HEK293 (cell line): ENCODE measurements around the gene GNAI1.

ENCODE experiments used
- CTCF ChIA-PET: fragments of 350-600 bp; formaldehyde crosslinking; extraction: SDS; loops from one replicate; lab custom pipeline; 2021; ENCODE audit warnings: antibody characterized with exemption; lab: Yijun Ruan, JAX
- POLR2A ChIA-PET: fragments of 300-600 bp; formaldehyde crosslinking; extraction: SDS; loops from one replicate; lab custom pipeline; 2020; ENCODE audit warnings: antibody characterized with exemption, inconsistent platforms; lab: Yijun Ruan, JAX
- H3K27ac ChIP-seq: fragments of 200-500 bp; sonication (Bioruptor generic); 2 replicates; pipeline ENCODE4 v1.5.1; 2014; ENCODE audit warnings: low read depth, low read length, control low read depth, inconsistent platforms; ENCODE audit errors: extremely low read depth
- H3K36me3 ChIP-seq, 2 experiments: fragments of 200-500 bp in 1 of 2; sonication (Bioruptor generic) in 1 of 2; 1 replicate in 1 of 2; 2 replicates in 1 of 2; pipeline ENCODE4 v1.5.1; 2014 to 2017; ENCODE audit warnings: inconsistent platforms in 2 of 2, low read length in 2 of 2; ENCODE audit not compliant: control insufficient read depth in 2 of 2, insufficient read depth in 1 of 2
- H3K4me1 ChIP-seq: fragments of 200-500 bp; sonication (Bioruptor generic); 2 replicates; pipeline ENCODE4 v1.5.1; 2014; ENCODE audit warnings: mild to moderate bottlenecking, low read length, inconsistent platforms; ENCODE audit not compliant: control insufficient read depth, insufficient read depth
- H3K4me3 ChIP-seq: 2 replicates; pipeline ENCODE4 v1.5.1; 2011; ENCODE audit warnings: low read depth, mild to moderate bottlenecking, control low read depth, low read length, moderate library complexity
- H3K9me3 ChIP-seq: fragments of 200-500 bp; sonication (Bioruptor generic); 2 replicates; pipeline ENCODE4 v1.5.1; 2014; ENCODE audit warnings: low read depth, low read length, inconsistent platforms; ENCODE audit not compliant: control insufficient read depth, insufficient read depth
- GFI1B ChIP-seq: fragments of 450-650 bp; formaldehyde crosslinking; IDR thresholded peaks from 2 replicates; pipeline ENCODE4 v1.5.1; 2016; ENCODE audit warnings: missing biosample characterization, missing genetic modification characterization
- HOXA7 ChIP-seq: sonication (generic); formaldehyde crosslinking; IDR thresholded peaks from 2 replicates; pipeline ENCODE4 v1.8.1; 2022; ENCODE audit warnings: missing genetic modification reagents, borderline replicate concordance
- KLF16 ChIP-seq: fragments of 450-650 bp; formaldehyde crosslinking; IDR thresholded peaks from 2 replicates; pipeline ENCODE4 v1.5.1; 2017; ENCODE audit warnings: missing biosample characterization, missing genetic modification characterization
- YY2 ChIP-seq: fragments of 450-650 bp; formaldehyde crosslinking; IDR thresholded peaks from 2 replicates; pipeline ENCODE4 v1.5.1; 2016; ENCODE audit warnings: missing biosample characterization, missing genetic modification characterization
- ZEB2 ChIP-seq: fragments of 450-650 bp; formaldehyde crosslinking; IDR thresholded peaks from 2 replicates; pipeline ENCODE4 v1.5.1; 2016; ENCODE audit warnings: missing biosample characterization, missing genetic modification characterization
- ZFP41 ChIP-seq: fragments of 450-650 bp; formaldehyde crosslinking; IDR thresholded peaks from 2 replicates; pipeline ENCODE4 v1.5.1; 2016; ENCODE audit warnings: missing biosample characterization, missing genetic modification characterization, borderline replicate concordance
- ZNF121 ChIP-seq: fragments of 450-650 bp; formaldehyde crosslinking; IDR thresholded peaks from 2 replicates; pipeline ENCODE4 v1.5.1; 2016; ENCODE audit warnings: missing biosample characterization, missing genetic modification characterization
- ZNF132 ChIP-seq: fragments of 450-650 bp; formaldehyde crosslinking; IDR thresholded peaks from 2 replicates; pipeline ENCODE4 v1.5.1; 2017; ENCODE audit warnings: missing biosample characterization, missing genetic modification characterization, borderline replicate concordance
- ZNF169 ChIP-seq: fragments of 450-650 bp; formaldehyde crosslinking; IDR thresholded peaks from 2 replicates; pipeline ENCODE4 v1.5.1; 2016; ENCODE audit warnings: missing biosample characterization, missing genetic modification characterization
- ZNF214 ChIP-seq: fragments of 450-650 bp; formaldehyde crosslinking; IDR thresholded peaks from 2 replicates; pipeline ENCODE4 v1.5.1; 2017; ENCODE audit warnings: missing biosample characterization, mild to moderate bottlenecking, missing genetic modification characterization, borderline replicate concordance
- ZNF223 ChIP-seq: fragments of 450-650 bp; formaldehyde crosslinking; IDR thresholded peaks from 2 replicates; pipeline ENCODE4 v1.5.1; 2016; ENCODE audit warnings: missing biosample characterization, missing genetic modification characterization
- ZNF23 ChIP-seq: fragments of 450-650 bp; formaldehyde crosslinking; IDR thresholded peaks from 2 replicates; pipeline ENCODE4 v1.5.1; 2016; ENCODE audit warnings: missing biosample characterization, missing genetic modification characterization, borderline replicate concordance
- ZNF510 ChIP-seq: fragments of 450-650 bp; formaldehyde crosslinking; IDR thresholded peaks from 2 replicates; pipeline ENCODE4 v1.5.1; 2018; ENCODE audit warnings: mild to moderate bottlenecking, missing genetic modification characterization, missing biosample characterization; ENCODE audit not compliant: insufficient replicate concordance
- ZNF521 ChIP-seq: fragments of 450-650 bp; formaldehyde crosslinking; IDR thresholded peaks from 2 replicates; pipeline ENCODE4 v1.5.1; 2017; ENCODE audit warnings: missing biosample characterization, mild to moderate bottlenecking, missing genetic modification characterization
- ZNF626 ChIP-seq: fragments of 450-650 bp; sonication (Bioruptor Pico); formaldehyde crosslinking; IDR thresholded peaks from 2 replicates; pipeline ENCODE4 v1.5.1; 2018; ENCODE audit warnings: missing biosample characterization, missing genetic modification characterization, inconsistent platforms
- ZNF677 ChIP-seq: fragments of 450-650 bp; IDR thresholded peaks from 2 replicates; pipeline ENCODE4 v1.5.0; 2018; ENCODE audit warnings: missing biosample characterization, mild to moderate bottlenecking, missing genetic modification characterization, moderate library complexity
- ZNF768 ChIP-seq: fragments of 450-650 bp; formaldehyde crosslinking; IDR thresholded peaks from 2 replicates; pipeline ENCODE4 v1.5.1; 2018; ENCODE audit warnings: missing biosample characterization, mild to moderate bottlenecking, missing genetic modification characterization
- ZNF791 ChIP-seq: fragments of 450-650 bp; formaldehyde crosslinking; IDR thresholded peaks from 2 replicates; pipeline ENCODE4 v1.5.1; 2016; ENCODE audit warnings: missing biosample characterization, missing genetic modification characterization
- ZNF830 ChIP-seq: fragments of 450-650 bp; IDR thresholded peaks from 2 replicates; pipeline ENCODE4 v1.5.0; 2018; ENCODE audit warnings: missing biosample characterization, missing genetic modification characterization, low read depth, mild to moderate bottlenecking, moderate library complexity
- ZSCAN30 ChIP-seq: fragments of 450-650 bp; IDR thresholded peaks from 2 replicates; pipeline ENCODE4 v1.5.1; 2018; ENCODE audit warnings: missing biosample characterization, mild to moderate bottlenecking, missing genetic modification characterization, moderate library complexity
- TF ChIP-seq, protein P1 (sequence below): fragments of 450-650 bp; formaldehyde crosslinking; IDR thresholded peaks from 2 replicates; pipeline ENCODE4 v1.5.1; 2016; ENCODE audit warnings: missing biosample characterization, missing genetic modification characterization
- TF ChIP-seq, protein P2 (sequence below): sonication (generic); formaldehyde crosslinking; IDR thresholded peaks from 2 replicates; pipeline ENCODE4 v1.8.1; 2022; ENCODE audit warnings: mild to moderate bottlenecking, moderate library complexity, missing genetic modification reagents
- TF ChIP-seq, protein P3 (sequence below): fragments of 450-650 bp; formaldehyde crosslinking; IDR thresholded peaks from 2 replicates; pipeline ENCODE4 v1.5.1; 2016; ENCODE audit warnings: missing biosample characterization, missing genetic modification characterization

The GNAI1 gene

DNA sequence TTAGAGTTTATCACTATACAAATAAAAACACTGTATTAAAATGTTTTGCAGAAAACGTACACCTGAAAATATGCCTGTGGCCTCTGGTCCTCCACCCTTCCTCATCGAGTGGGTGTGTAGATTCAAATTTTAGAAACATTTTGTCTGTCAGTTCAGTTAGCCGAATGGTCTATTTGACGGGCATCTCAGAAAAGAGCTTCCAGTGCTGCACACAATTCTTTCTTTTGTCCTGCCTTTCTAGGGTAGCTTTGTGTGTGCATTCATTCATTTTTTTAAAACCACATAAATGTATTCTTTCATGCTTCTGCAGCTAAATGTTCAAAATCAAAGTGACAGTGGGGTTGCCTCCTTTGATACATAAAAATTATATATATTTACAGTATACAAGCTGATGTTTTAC lies 46.8 kb downstream of the GNAI1 start:
- CTCF ChIA-PET, result interaction anchor here (0.5 to 0.6 kb wide), 2 partner anchors 61 to 1317 kb away, joined by 4 to 5 read pairs; no protein-coding TSS in a partner anchor
- no peak for TF ChIP-seq YY2 (tag by site-specific recombination)
- no peak for TF ChIP-seq KLF16 (tag by site-specific recombination)
- TF ChIP-seq ZSCAN30 (tag by site-specific recombination), result no peak
- TF ChIP-seq ZNF223 (tag by site-specific recombination), result no peak
- TF ChIP-seq ZNF132 (tag by site-specific recombination), result no peak
- TF ChIP-seq, all 188 proteins: peak for 0
- no peaks in the 10 kb centered on the region for H3K36me3 ChIP-seq
- no peak overlapping the region for H3K27ac ChIP-seq
- H3K4me1 ChIP-seq, result no peaks in the 10 kb centered on the region; the same call in 1 of the 2 replicates
- no peak overlapping the region for H3K4me3 ChIP-seq
- POLR2A ChIA-PET, result no interaction called here
- no peaks in the 10 kb centered on the region for H3K9me3 ChIP-seq

DNA sequence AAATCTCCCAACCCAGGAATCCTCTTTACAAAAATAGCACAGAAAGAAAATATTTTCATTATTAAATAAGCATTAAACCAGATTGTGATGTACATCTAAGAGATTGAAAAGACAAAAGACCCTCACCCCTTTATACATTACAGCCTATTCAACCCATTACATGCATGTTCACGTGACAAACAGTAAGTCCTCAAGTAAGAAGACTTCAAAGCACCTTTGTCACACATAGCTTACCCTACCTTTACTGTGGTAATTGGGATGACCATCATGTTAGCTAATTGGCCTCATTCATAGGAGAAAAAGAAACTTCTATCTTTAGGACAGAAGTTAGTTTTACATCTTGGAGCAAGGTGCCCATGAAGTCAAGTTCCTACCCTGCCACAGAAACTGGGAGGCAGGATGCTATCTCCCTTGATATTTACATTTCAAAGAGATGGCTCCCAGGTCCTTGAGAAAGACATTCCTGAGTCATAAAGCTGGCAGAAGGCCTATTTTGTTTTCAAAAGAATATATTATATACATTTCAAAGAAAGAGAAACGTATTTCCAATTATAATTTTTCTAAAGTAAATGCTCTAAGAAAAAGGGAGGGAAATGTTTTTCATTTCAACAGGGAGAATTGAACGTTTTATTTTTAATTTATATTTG lies 48.1 kb downstream of the GNAI1 start:
- H3K4me1 ChIP-seq, result peaks cover 7% of the 10 kb centered on the region; the same call in 1 of the 2 replicates
- H3K36me3 ChIP-seq, result no peaks in the 10 kb centered on the region
- H3K9me3 ChIP-seq, result no peaks in the 10 kb centered on the region
- CTCF ChIA-PET, result no interaction called here
- POLR2A ChIA-PET, result no interaction called here
- no peak overlapping the region for H3K4me3 ChIP-seq
- TF ChIP-seq ZNF677 (tag by site-specific recombination) (no peak), ZNF23 (tag by site-specific recombination) (no peak), ZEB2 (tag by site-specific recombination) (no peak), ZNF626 (no peak), HOXA7 (no peak), ZFP41 (tag by site-specific recombination) (no peak), ZNF510 (tag by site-specific recombination) (no peak), ZNF791 (tag by site-specific recombination) (no peak), ZNF521 (tag by site-specific recombination) (no peak), ZNF169 (no peak), ZNF768 (tag by site-specific recombination) (no peak), ZNF121 (tag by site-specific recombination) (no peak), ZNF214 (tag by site-specific recombination) (no peak), GFI1B (tag by site-specific recombination) (no peak), ZNF830 (tag by site-specific recombination) (no peak)
- TF ChIP-seq, protein P1, sequence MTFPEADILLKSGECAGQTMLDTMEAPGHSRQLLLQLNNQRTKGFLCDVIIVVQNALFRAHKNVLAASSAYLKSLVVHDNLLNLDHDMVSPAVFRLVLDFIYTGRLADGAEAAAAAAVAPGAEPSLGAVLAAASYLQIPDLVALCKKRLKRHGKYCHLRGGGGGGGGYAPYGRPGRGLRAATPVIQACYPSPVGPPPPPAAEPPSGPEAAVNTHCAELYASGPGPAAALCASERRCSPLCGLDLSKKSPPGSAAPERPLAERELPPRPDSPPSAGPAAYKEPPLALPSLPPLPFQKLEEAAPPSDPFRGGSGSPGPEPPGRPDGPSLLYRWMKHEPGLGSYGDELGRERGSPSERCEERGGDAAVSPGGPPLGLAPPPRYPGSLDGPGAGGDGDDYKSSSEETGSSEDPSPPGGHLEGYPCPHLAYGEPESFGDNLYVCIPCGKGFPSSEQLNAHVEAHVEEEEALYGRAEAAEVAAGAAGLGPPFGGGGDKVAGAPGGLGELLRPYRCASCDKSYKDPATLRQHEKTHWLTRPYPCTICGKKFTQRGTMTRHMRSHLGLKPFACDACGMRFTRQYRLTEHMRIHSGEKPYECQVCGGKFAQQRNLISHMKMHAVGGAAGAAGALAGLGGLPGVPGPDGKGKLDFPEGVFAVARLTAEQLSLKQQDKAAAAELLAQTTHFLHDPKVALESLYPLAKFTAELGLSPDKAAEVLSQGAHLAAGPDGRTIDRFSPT (tag by site-specific recombination), result no peak
- TF ChIP-seq, protein P2, sequence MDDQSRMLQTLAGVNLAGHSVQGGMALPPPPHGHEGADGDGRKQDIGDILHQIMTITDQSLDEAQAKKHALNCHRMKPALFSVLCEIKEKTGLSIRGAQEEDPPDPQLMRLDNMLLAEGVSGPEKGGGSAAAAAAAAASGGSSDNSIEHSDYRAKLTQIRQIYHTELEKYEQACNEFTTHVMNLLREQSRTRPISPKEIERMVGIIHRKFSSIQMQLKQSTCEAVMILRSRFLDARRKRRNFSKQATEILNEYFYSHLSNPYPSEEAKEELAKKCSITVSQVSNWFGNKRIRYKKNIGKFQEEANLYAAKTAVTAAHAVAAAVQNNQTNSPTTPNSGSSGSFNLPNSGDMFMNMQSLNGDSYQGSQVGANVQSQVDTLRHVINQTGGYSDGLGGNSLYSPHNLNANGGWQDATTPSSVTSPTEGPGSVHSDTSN (CRISPR knock-in tag), result no peak
- TF ChIP-seq, protein P3, sequence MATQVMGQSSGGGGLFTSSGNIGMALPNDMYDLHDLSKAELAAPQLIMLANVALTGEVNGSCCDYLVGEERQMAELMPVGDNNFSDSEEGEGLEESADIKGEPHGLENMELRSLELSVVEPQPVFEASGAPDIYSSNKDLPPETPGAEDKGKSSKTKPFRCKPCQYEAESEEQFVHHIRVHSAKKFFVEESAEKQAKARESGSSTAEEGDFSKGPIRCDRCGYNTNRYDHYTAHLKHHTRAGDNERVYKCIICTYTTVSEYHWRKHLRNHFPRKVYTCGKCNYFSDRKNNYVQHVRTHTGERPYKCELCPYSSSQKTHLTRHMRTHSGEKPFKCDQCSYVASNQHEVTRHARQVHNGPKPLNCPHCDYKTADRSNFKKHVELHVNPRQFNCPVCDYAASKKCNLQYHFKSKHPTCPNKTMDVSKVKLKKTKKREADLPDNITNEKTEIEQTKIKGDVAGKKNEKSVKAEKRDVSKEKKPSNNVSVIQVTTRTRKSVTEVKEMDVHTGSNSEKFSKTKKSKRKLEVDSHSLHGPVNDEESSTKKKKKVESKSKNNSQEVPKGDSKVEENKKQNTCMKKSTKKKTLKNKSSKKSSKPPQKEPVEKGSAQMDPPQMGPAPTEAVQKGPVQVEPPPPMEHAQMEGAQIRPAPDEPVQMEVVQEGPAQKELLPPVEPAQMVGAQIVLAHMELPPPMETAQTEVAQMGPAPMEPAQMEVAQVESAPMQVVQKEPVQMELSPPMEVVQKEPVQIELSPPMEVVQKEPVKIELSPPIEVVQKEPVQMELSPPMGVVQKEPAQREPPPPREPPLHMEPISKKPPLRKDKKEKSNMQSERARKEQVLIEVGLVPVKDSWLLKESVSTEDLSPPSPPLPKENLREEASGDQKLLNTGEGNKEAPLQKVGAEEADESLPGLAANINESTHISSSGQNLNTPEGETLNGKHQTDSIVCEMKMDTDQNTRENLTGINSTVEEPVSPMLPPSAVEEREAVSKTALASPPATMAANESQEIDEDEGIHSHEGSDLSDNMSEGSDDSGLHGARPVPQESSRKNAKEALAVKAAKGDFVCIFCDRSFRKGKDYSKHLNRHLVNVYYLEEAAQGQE (tag by site-specific recombination), result no peak
- no peak overlapping the region for H3K27ac ChIP-seq
